Activated T-helper 17 cell treated with anti-CD3 and anti-CD28 coated beads, Interleukin-2, amount 50 U/mL, for 72 hours (primary cell): Measurements from ENCODE around the gene SLC28A3. TPM values are rescaled to one million over a fixed set of nuclear protein-coding genes. Genes with fewer than 3 reads are reported as not detected.

ENCODE experiments used
- ATAC-seq: fragments of 150-1000 bp; cut with Tn5 transposase; replicated peaks from 2 replicates; pipeline ENCODE4 v1.10.0; 2021; ENCODE audit warnings: mild to moderate bottlenecking, moderate library complexity
- H3K27ac Mint-ChIP-seq: one replicate; pipeline ENCODE4 v1.8.0; 2022; ENCODE audit warnings: mixed read lengths
- H3K27me3 Mint-ChIP-seq: one replicate; pipeline ENCODE4 v1.8.0; 2022; ENCODE audit warnings: mixed read lengths
- H3K36me3 Mint-ChIP-seq: one replicate; pipeline ENCODE4 v1.8.0; 2022; ENCODE audit warnings: low read depth, mild to moderate bottlenecking, mixed read lengths
- H3K4me1 Mint-ChIP-seq: one replicate; pipeline ENCODE4 v1.8.0; 2022; ENCODE audit warnings: mixed read lengths
- H3K4me3 Mint-ChIP-seq: one replicate; pipeline ENCODE4 v1.8.0; 2022; ENCODE audit warnings: mild to moderate bottlenecking, mixed read lengths
- H3K9me3 Mint-ChIP-seq: one replicate; pipeline ENCODE4 v1.8.0; 2022; ENCODE audit warnings: mixed read lengths
- total RNA-seq, 2 donors: library from RNA; stranded (reverse); gene quantifications; one replicate each; pipeline ENCODE4 v1.2.3, GENCODE V29; 2022

SLC28A3 gene
- total RNA-seq, 2 donors from 2014 or later = 0.37 to 1.5 TPM

DNA sequence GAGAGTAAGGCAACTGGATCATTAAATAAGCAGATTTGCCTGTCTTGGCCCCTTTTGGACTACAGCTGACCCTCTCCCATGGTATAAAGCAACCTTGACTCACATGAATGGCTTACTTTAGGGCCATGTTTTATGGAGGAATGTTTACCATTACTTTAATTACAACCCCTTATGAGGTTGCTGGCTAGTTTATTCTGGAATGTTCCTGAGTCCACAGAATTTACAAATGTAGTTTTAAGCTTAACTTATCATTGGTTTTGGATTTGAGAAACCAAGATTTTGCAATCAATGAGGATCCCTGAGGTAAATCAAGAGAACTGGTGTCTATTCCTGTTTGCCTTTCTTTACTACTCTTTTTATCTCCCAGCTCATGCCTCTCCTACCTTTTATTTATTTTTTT, 15.7 kb downstream of the SLC28A3 start:
- peaks cover 3% of the 10 kb centered on the region for H3K9me3 Mint-ChIP-seq
- H3K4me3 Mint-ChIP-seq = no peak overlapping the region
- H3K36me3 Mint-ChIP-seq = no peaks in the 10 kb centered on the region
- no peaks in the 10 kb centered on the region for H3K27me3 Mint-ChIP-seq
- H3K4me1 Mint-ChIP-seq = no peaks in the 10 kb centered on the region
- ATAC-seq = no peak
- H3K27ac Mint-ChIP-seq = no peak overlapping the region

- no peak overlapping the region for H3K4me3 Mint-ChIP-seq
- H3K36me3 Mint-ChIP-seq = no peaks in the 10 kb centered on the region
- H3K27me3 Mint-ChIP-seq = no peaks in the 10 kb centered on the region
- H3K9me3 Mint-ChIP-seq = peaks cover 3% of the 10 kb centered on the region
- H3K27ac Mint-ChIP-seq = no peak overlapping the region
- no peaks in the 10 kb centered on the region for H3K4me1 Mint-ChIP-seq
- ATAC-seq = no peak
These were observed 16.7 kb downstream of the SLC28A3 start for GRCh38 chr9:84323858-84324257.

DNA sequence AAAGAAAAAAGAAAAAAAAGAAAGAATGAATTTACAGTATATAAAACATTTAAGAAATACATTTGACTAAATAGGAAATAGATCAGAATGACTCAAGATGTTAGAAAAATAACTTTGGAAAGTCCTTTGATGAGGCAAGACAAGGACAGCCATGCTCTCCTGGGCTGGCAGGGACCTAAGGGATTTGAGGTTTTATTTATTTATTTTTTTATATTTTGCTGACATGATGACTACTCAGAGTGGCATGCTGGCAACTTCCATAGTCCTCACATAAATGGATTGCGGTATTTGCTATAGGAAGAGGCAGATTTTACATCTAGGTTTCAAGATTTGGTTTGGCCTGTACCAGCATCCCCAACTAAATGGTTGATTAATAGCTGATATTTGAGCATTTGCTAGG, 17.7 kb downstream of the SLC28A3 start:
- ATAC-seq = no peak
- Mint-ChIP-seq H3K27me3 (no peaks in the 10 kb centered on the region), H3K4me1 (no peaks in the 10 kb centered on the region), H3K36me3 (no peaks in the 10 kb centered on the region), H3K4me3 (no peak overlapping the region), H3K27ac (no peak overlapping the region), H3K9me3 (peaks cover under 1% of the 10 kb centered on the region)

GRCh38 chr9:84320231-84320630, 20.3 kb downstream of the SLC28A3 start:
- Mint-ChIP-seq H3K9me3 (no peaks in the 10 kb centered on the region), H3K36me3 (no peaks in the 10 kb centered on the region), H3K27ac (no peak overlapping the region), H3K4me1 (no peaks in the 10 kb centered on the region), H3K4me3 (no peak overlapping the region), H3K27me3 (no peaks in the 10 kb centered on the region)
- no peak for ATAC-seq

DNA sequence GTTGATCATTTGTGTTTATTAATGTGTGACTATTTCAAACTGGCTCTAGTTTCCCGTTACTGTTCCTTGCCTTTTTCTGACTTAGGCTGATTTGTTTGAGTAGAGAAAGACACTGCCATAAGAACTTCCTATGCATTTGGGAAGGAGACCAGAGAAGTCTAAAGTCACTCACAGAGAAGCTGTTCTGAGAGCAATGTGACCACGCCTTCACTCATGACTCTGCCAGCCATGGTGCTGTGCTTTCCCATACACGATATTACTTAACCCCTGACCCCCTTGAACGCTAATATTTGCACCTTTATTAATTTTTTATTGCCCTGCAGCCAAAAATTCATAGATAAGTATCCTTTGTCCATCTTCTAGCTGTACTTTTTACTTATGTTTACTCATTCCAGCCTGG, 20.9 kb downstream of the SLC28A3 start:
- H3K4me3 Mint-ChIP-seq = no peak overlapping the region
- no peaks in the 10 kb centered on the region for H3K4me1 Mint-ChIP-seq
- ATAC-seq = no peak
- H3K27ac Mint-ChIP-seq = no peak overlapping the region
- no peaks in the 10 kb centered on the region for H3K9me3 Mint-ChIP-seq
- no peaks in the 10 kb centered on the region for H3K36me3 Mint-ChIP-seq
- H3K27me3 Mint-ChIP-seq = no peaks in the 10 kb centered on the region

- Mint-ChIP-seq H3K27me3 (no peaks in the 10 kb centered on the region), H3K36me3 (no peaks in the 10 kb centered on the region), H3K9me3 (no peaks in the 10 kb centered on the region), H3K4me1 (no peaks in the 10 kb centered on the region), H3K4me3 (no peak overlapping the region), H3K27ac (no peak overlapping the region)
- ATAC-seq = no peak
These were observed 21.6 kb downstream of the SLC28A3 start for GRCh38 chr9:84318981-84319380.

DNA sequence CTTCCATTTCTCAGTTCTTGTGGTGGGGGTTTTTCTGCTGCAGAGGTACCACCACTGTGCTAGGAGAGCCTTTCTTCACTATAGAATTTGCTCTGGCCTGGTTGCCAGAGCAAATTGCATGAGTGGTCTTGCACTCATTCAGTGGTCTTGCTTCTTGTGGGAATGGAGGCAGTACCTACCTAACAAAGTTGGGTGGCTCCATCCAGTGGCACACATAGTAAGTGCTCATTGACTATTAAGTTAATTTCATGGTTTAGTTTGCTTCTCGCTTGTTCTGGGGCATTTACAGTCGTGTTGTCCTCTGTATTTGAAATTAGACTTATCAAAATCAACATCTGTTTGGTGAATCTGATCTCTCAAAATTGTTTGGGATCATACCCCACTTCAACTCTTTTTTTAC, 23.0 kb downstream of the SLC28A3 start:
- Mint-ChIP-seq H3K4me3 (no peak overlapping the region), H3K4me1 (no peaks in the 10 kb centered on the region)

GRCh38 chr9:84315278-84315877, 25.2 kb downstream of the SLC28A3 start:
- H3K4me3 Mint-ChIP-seq = peak overlapping the region; percentile 2
- H3K9me3 Mint-ChIP-seq = no peaks in the 10 kb centered on the region
- no peaks in the 10 kb centered on the region for H3K36me3 Mint-ChIP-seq
- no peaks in the 10 kb centered on the region for H3K4me1 Mint-ChIP-seq
- H3K27me3 Mint-ChIP-seq = no peaks in the 10 kb centered on the region
- ATAC-seq = peak; percentile 56
- peak overlapping the region; percentile 74 for H3K27ac Mint-ChIP-seq

More for the DNA sequence above, 23.0 kb downstream of the SLC28A3 start:
- Mint-ChIP-seq H3K27ac (no peak overlapping the region), H3K9me3 (no peaks in the 10 kb centered on the region), H3K36me3 (no peaks in the 10 kb centered on the region), H3K27me3 (no peaks in the 10 kb centered on the region)
- no peak for ATAC-seq

GRCh38 chr9:84314306-84314705, 26.3 kb downstream of the SLC28A3 start:
- Mint-ChIP-seq H3K9me3 (no peaks in the 10 kb centered on the region), H3K27me3 (no peaks in the 10 kb centered on the region), H3K27ac (peak overlapping the region; percentile 74), H3K4me1 (no peaks in the 10 kb centered on the region), H3K36me3 (no peaks in the 10 kb centered on the region), H3K4me3 (no peak overlapping the region)
- no peak for ATAC-seq

GRCh38 chr9:84310883-84311282, 29.7 kb downstream of the SLC28A3 start:
- Mint-ChIP-seq H3K4me3 (no peak overlapping the region), H3K9me3 (no peaks in the 10 kb centered on the region), H3K27ac (no peak overlapping the region), H3K36me3 (no peaks in the 10 kb centered on the region), H3K27me3 (no peaks in the 10 kb centered on the region), H3K4me1 (no peaks in the 10 kb centered on the region)
- no peak for ATAC-seq

GRCh38 chr9:84305497-84306131, 34.9 kb downstream of the SLC28A3 start:
- Mint-ChIP-seq H3K9me3 (no peaks in the 10 kb centered on the region), H3K4me3 (no peak overlapping the region), H3K4me1 (peaks cover 7% of the 10 kb centered on the region), H3K36me3 (no peaks in the 10 kb centered on the region), H3K27me3 (no peaks in the 10 kb centered on the region), H3K27ac (no peak overlapping the region)
- ATAC-seq = no peak

- no peak overlapping the region for H3K4me3 Mint-ChIP-seq
These were observed 36.4 kb downstream of the SLC28A3 start for GRCh38 chr9:84304166-84304565.

DNA sequence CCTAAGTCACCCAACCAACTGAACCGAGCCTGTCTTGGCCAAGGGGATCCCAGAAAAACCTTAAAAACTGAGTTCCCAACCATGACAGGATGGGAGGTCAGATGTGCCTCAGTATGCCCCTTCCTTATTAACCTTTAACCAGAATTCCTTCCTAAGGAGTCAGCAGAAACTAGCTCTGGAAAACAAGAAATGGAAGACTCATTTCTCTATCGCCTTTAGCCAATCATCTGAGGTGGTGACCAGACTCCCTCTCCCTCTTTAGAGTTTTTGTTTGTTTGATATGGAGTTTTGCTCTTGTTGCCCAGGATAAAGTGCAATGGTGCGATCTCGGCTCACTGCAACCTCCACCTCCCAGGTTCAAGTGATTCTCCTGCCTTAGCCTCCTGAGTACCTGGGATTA, 37.5 kb downstream of the SLC28A3 start:
- H3K4me3 Mint-ChIP-seq = no peak overlapping the region
- H3K27me3 Mint-ChIP-seq = no peaks in the 10 kb centered on the region
- no peak overlapping the region for H3K27ac Mint-ChIP-seq
- H3K9me3 Mint-ChIP-seq = no peaks in the 10 kb centered on the region
- H3K36me3 Mint-ChIP-seq = no peaks in the 10 kb centered on the region
- ATAC-seq = no peak
- H3K4me1 Mint-ChIP-seq = peaks cover 7% of the 10 kb centered on the region

More at GRCh38 chr9:84304166-84304565, 36.4 kb downstream of the SLC28A3 start:
- H3K36me3 Mint-ChIP-seq = no peaks in the 10 kb centered on the region
- H3K27me3 Mint-ChIP-seq = no peaks in the 10 kb centered on the region
- H3K9me3 Mint-ChIP-seq = no peaks in the 10 kb centered on the region
- H3K4me1 Mint-ChIP-seq = peaks cover 7% of the 10 kb centered on the region
- H3K27ac Mint-ChIP-seq = no peak overlapping the region
- ATAC-seq = no peak

DNA sequence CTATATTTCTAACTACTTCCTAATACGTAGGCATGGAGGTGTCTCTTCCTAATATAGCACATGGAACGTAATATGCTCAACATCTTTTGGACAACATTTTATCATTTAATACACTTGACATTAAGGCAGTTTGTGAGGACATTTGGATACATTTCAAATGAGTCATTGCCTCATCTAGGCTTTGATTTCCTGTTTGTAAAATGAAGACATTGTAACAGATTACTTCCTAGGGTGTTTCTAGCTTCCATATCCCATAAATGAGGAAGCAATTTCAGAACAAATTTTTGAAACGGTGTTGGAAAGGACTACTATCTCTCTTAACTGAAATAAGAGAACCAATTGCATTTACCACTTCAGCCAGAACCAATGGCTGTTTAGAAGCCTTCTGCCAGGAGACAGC, 38.7 kb downstream of the SLC28A3 start:
- H3K4me1 Mint-ChIP-seq = peaks cover 14% of the 10 kb centered on the region
- ATAC-seq = no peak
- H3K4me3 Mint-ChIP-seq = no peak overlapping the region
- H3K27me3 Mint-ChIP-seq = no peaks in the 10 kb centered on the region
- H3K27ac Mint-ChIP-seq = peak overlapping the region; percentile 26
- H3K36me3 Mint-ChIP-seq = no peaks in the 10 kb centered on the region
- no peaks in the 10 kb centered on the region for H3K9me3 Mint-ChIP-seq

GRCh38 chr9:84300271-84300670, 40.3 kb downstream of the SLC28A3 start:
- no peak overlapping the region for H3K4me3 Mint-ChIP-seq
- H3K36me3 Mint-ChIP-seq = no peaks in the 10 kb centered on the region
- H3K27ac Mint-ChIP-seq = peak overlapping the region; percentile 50
- H3K4me1 Mint-ChIP-seq = peaks cover 28% of the 10 kb centered on the region
- H3K27me3 Mint-ChIP-seq = no peaks in the 10 kb centered on the region
- H3K9me3 Mint-ChIP-seq = no peaks in the 10 kb centered on the region
- no peak for ATAC-seq
